ENCODE data around the gene SLC7A4.

SLC7A4 gene

DNA sequence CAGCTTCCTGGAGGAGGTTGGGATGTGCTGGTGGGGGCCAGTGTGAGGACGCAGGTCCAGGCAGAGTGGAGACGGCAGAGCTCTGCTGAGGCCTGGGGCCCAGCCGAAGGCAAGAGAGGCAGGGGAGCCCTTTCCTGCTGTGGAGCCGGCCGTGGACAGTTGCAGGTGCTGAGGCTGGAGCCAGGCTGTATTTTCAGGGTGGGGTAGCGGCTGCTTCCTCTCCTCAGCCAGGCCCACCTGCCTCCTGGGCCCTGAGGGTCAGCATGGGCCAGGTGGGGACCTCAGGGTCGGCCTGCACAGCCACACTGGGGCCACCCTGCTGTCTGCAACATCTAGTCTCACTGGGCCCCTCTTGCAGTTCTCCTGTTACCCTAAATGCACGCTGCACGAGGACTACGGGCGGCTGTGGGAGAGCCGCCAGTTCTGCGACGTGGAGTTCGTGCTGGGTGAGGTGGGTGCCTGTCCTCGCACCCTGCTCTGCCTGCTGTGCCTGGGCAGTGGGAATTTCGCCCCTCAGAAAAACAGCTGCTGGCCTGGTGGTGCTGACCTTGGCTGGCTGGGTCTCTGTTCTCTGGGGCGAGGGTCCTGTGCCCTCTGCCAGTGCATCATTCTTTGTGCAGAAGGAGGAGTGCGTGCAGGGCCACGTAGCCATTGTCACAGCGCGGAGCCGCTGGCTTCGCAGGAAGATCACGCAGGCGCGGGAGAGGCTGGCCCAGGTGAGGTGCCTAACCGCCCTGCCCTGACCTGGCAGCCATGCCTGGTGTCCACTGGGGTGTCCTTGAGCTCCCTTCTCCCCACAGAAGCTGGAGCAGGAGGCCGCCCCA is 38.8 kb downstream of the SLC7A4 start:
- H3K27ac ChIP-seq: no peak overlapping the region
- H3K4me3 ChIP-seq (ENCODE audit: low read depth, low read length): no peak overlapping the region
- in situ Hi-C loops (cut with HindIII; ENCODE audit: low pct_ligation_motif_present, low sequenced_read_pairs): no loop called here
- TF ChIP-seq, protein P1, sequence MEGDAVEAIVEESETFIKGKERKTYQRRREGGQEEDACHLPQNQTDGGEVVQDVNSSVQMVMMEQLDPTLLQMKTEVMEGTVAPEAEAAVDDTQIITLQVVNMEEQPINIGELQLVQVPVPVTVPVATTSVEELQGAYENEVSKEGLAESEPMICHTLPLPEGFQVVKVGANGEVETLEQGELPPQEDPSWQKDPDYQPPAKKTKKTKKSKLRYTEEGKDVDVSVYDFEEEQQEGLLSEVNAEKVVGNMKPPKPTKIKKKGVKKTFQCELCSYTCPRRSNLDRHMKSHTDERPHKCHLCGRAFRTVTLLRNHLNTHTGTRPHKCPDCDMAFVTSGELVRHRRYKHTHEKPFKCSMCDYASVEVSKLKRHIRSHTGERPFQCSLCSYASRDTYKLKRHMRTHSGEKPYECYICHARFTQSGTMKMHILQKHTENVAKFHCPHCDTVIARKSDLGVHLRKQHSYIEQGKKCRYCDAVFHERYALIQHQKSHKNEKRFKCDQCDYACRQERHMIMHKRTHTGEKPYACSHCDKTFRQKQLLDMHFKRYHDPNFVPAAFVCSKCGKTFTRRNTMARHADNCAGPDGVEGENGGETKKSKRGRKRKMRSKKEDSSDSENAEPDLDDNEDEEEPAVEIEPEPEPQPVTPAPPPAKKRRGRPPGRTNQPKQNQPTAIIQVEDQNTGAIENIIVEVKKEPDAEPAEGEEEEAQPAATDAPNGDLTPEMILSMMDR (IDR thresholded peaks at IDR 0.05; ENCODE audit: low read depth, low read length, missing control alignments): no peak
- DNase-seq: no peak
- H3K36me3 ChIP-seq (replicated peaks): peaks cover 84% of the 10 kb centered on the region
- H3K27me3 ChIP-seq (replicated peaks): no peaks in the 10 kb centered on the region

DNA sequence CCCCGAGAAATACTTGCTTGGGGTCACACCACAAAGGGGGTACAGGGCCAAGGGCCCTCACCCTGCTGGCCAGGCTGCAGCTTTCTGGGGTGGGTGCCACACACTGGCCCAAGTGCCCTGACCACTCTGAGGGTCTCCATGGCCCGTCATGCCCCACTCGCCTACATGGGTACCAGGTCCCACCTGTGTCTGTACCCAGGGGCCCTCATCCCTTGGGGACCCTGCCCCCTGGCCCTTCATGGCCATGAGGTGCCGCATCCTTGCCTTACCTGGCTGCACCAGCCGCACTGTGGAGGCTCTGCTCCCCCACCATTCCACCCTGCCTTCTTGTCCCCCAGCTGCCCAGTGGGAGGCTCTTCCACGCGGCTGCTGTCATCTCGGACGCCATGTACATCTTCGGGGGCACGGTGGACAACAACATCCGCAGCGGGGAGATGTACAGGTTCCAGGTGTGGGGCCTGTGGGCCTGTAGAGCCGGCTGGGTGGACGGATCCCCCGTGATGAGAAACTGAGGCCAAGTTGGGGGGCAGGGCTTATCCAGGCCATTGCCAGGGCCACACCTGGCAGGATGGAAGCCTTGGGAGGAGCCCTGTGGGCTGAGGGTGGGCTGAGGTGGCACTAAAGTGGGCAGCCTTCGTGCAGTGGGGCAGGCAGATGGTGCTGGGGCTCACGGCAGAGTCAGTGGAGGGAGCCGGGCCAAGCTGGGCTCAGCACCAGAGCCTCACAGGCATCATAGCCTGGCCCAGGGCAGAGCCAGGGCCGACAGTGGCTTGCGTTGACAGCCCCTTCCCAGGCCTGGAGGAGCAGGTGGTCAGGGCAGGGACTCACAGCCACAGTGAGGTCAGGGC is 39.7 kb downstream of the SLC7A4 start:
- in situ Hi-C loops (cut with HindIII; ENCODE audit: low pct_ligation_motif_present, low sequenced_read_pairs): no loop called here
- Histone ChIP-seq H3K36me3 (replicated peaks) (peaks cover 85% of the 10 kb centered on the region), H3K27me3 (replicated peaks) (no peaks in the 10 kb centered on the region), H3K4me3 (ENCODE audit: low read depth, low read length) (no peak overlapping the region), H3K27ac (no peak overlapping the region)
- no peak for DNase-seq
- TF ChIP-seq, protein P1 (IDR thresholded peaks at IDR 0.05; ENCODE audit: low read depth, low read length, missing control alignments): no peak

DNA sequence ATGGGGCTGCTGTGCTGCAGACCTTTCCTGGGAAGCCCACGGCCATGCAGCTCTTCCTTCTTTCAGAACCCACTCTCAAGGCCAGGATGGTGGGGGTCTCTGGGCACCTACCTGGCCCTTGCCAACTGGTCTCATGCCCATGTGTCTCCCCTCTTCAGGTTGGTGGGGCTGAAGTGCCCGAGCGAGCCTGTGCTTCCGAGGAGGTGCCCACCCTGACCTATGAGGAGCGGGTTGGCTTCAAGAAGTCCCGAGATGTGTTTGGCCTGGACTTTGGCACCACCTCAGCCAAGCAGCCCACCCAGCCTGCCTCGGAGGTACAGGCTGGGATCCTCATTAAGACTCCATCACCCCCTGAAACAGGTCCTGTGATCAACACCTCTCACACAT is 40.3 kb downstream of the SLC7A4 start:
- Histone ChIP-seq H3K27ac (no peak overlapping the region), H3K4me3 (ENCODE audit: low read depth, low read length) (no peak overlapping the region), H3K27me3 (replicated peaks) (no peaks in the 10 kb centered on the region), H3K36me3 (replicated peaks) (peaks cover 82% of the 10 kb centered on the region)
- TF ChIP-seq, protein P1 (IDR thresholded peaks at IDR 0.05; ENCODE audit: low read depth, low read length, missing control alignments): no peak
- in situ Hi-C loops (cut with HindIII; ENCODE audit: low pct_ligation_motif_present, low sequenced_read_pairs): no loop called here
- no peak for DNase-seq

DNA sequence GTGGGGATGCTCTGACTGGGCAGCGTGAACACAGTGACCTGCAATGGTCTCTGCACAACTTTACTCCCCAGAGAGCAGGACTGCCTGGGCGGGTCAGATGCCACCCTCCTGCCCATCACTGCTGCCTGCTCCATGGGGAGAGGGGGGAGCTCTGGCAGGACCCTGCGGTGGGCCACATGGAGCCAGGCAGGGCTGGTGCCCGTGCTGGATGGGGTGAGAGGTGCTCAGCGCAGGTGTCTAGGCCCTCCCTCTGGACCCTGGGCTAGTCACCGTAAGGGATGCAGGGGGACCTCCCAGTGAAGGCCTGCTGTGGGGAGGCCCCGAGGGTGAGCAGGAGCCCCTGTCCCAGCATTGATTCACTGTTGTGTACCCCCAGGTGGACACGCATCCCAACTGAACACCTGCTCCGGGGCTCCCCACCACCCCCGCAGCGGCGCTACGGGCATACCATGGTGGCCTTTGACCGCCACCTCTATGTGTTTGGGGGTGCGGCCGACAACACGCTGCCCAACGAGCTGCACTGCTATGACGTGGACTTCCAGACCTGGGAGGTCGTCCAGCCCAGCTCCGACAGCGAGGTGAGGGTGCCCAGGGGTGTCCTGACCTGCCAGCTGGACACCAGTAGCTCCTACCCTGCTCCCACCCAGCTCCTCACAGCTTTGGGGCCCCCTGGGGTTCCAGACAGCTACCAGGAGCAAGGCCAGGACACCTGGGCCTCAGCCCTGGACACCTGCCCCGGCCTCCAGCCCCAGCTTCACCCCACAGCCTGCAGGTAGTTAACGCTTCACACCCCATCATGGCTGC is 40.9 kb downstream of the SLC7A4 start:
- H3K36me3 ChIP-seq (replicated peaks): peaks cover 78% of the 10 kb centered on the region
- no peaks in the 10 kb centered on the region for H3K27me3 ChIP-seq (replicated peaks)
- in situ Hi-C loops (cut with HindIII; ENCODE audit: low pct_ligation_motif_present, low sequenced_read_pairs): no loop called here
- no peak for DNase-seq
- no peak overlapping the region for H3K27ac ChIP-seq
- no peak overlapping the region for H3K4me3 ChIP-seq (ENCODE audit: low read depth, low read length)
- TF ChIP-seq, protein P1 (IDR thresholded peaks at IDR 0.05; ENCODE audit: low read depth, low read length, missing control alignments): no peak

DNA sequence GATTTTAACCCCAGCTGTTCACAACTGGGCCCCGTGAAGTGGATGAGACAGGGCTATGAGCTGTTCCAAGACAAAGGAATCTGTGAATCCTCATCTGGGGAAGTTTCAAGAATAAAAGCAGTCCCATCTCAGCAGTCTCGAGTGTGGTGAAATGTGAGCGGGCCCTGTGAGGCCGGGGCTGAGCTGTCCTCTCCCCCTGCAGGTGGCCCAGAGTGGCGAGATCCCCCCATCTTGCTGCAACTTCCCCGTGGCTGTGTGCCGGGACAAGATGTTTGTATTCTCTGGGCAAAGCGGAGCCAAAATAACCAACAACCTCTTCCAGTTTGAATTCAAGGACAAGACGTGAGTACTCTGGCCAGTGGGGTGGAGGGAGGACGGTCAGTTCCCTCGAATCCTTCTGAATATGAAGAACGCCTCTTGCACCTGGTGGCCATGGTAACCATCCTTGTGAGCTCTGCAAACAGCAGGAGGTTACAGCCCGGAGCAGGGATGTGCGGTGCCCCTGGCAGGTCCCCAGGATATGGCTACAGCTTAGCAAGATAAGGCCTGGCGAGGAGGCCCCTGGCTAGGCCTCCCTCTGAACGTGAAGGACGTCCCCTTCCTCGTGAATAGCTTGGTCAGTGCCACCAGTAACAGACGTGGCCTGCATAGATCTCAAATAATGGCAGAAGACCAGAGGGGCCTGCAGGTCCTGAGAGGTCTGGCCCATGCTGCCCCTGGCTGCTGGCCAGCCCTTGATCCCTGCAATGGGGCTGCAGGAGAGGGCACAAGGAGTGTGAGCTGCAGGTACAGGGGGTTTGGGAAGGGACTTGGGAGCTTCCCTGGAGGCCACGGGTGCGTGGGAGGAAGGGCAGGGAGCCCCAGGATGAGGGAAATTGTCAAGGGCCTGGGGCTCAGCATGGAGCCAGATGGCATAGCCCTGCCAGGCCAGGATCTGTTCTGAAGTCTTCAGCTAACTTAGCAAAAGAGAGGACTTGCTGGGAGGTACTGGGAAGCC is 41.9 kb downstream of the SLC7A4 start:
- no peaks in the 10 kb centered on the region for H3K27me3 ChIP-seq (replicated peaks)
- no peak overlapping the region for H3K4me3 ChIP-seq (ENCODE audit: low read depth, low read length)
- TF ChIP-seq, protein P1 (IDR thresholded peaks at IDR 0.05; ENCODE audit: low read depth, low read length, missing control alignments): no peak
- in situ Hi-C loops (cut with HindIII; ENCODE audit: low pct_ligation_motif_present, low sequenced_read_pairs): no loop called here
- peaks cover 79% of the 10 kb centered on the region for H3K36me3 ChIP-seq (replicated peaks)
- DNase-seq: no peak
- no peak overlapping the region for H3K27ac ChIP-seq

Data from brain microvascular endothelial cell (primary cell).